ENCODE data around the gene SIVA1.

The SIVA1 gene

GRCh38 chr14:104751539-104752422 is 1.2 kb upstream of the SIVA1 start:
- no peak for DNase-seq (ENCODE audit: low read depth)

GRCh38 chr14:104752423-104752734 is 568 bp upstream of the SIVA1 start:
- DNase-seq (ENCODE audit: low read depth): no peak

GRCh38 chr14:104753528-104754212 is 723 bp downstream of the SIVA1 start:
- no peak for DNase-seq (ENCODE audit: low read depth)

GRCh38 chr14:104754213-104754851 is 1.4 kb downstream of the SIVA1 start:
- no peak for DNase-seq (ENCODE audit: low read depth)

- no peak for DNase-seq (ENCODE audit: low read depth)
These were observed 2.7 kb downstream of the SIVA1 start for GRCh38 chr14:104755621-104756020.

- DNase-seq (ENCODE audit: low read depth): no peak
These were observed 3.7 kb downstream of the SIVA1 start for GRCh38 chr14:104756477-104757237.

GRCh38 chr14:104757238-104757585 is 4.3 kb downstream of the SIVA1 start:
- no peak for DNase-seq (ENCODE audit: low read depth)

GRCh38 chr14:104757681-104758392 is 4.9 kb downstream of the SIVA1 start:
- DNase-seq (ENCODE audit: low read depth): no peak

GRCh38 chr14:104758981-104759969 is 6.3 kb downstream of the SIVA1 start:
- no peak for DNase-seq (ENCODE audit: low read depth)

- DNase-seq (ENCODE audit: low read depth): no peak
These were observed 12.6 kb downstream of the SIVA1 start for GRCh38 chr14:104765517-104765916.

- DNase-seq (ENCODE audit: low read depth): no peak
These were observed 13.4 kb downstream of the SIVA1 start for GRCh38 chr14:104766256-104766862.

GRCh38 chr14:104766863-104767633 is 14.1 kb downstream of the SIVA1 start:
- DNase-seq (ENCODE audit: low read depth): no peak

GRCh38 chr14:104767634-104767918 is 14.6 kb downstream of the SIVA1 start:
- no peak for DNase-seq (ENCODE audit: low read depth)

GRCh38 chr14:104768437-104769323 is 15.7 kb downstream of the SIVA1 start:
- DNase-seq (ENCODE audit: low read depth): peak; percentile 77

GRCh38 chr14:104769324-104770071 is 16.6 kb downstream of the SIVA1 start:
- DNase-seq (ENCODE audit: low read depth): no peak

- DNase-seq (ENCODE audit: low read depth): no peak
These were observed 17.2 kb downstream of the SIVA1 start for GRCh38 chr14:104770072-104770579.

- DNase-seq (ENCODE audit: low read depth): no peak
These were observed 17.9 kb downstream of the SIVA1 start for GRCh38 chr14:104770851-104771272.
